Body of pancreas (tissue), 4 donors: ENCODE data around the gene SALL1. TPM values are rescaled to one million over a fixed set of nuclear protein-coding genes. Genes with fewer than 3 reads are reported as not detected.

Source experiments
- ATAC-seq: fragments of 150-250 bp; one replicate; pipeline ENCODE4 v1.9.1; 2016
- DNase-seq, 4 donors: peaks; one replicate each; pipeline ENCODE4 v3.0.0-alpha.2; 2019
- H3K27ac ChIP-seq, 4 donors: fragments of 200-600 bp; sonication (generic); 1 replicate in 3 of 4; 2 replicates in 1 of 4; pipeline versions ENCODE4 v1.5.1 to v1.6.1; 2016 to 2019; ENCODE audit warnings: mild to moderate bottlenecking in 1 of 4, mixed read lengths in 1 of 4, moderate library complexity in 1 of 4
- H3K27me3 ChIP-seq, 2 donors: fragments of 200-600 bp; sonication (generic); one replicate each; pipeline ENCODE4 v1.6.0; 2016; ENCODE audit warnings: mild to moderate bottlenecking in 1 of 2
- H3K36me3 ChIP-seq, 2 donors: fragments of 200-600 bp; sonication (generic); replicated peaks in 1 of 2; 2 replicates each; pipeline ENCODE4 v1.5.1; 2016; ENCODE audit warnings: low read depth in 2 of 2; ENCODE audit not compliant: insufficient read depth in 1 of 2
- H3K4me1 ChIP-seq: fragments of 200-600 bp; sonication (generic); one replicate; pipeline ENCODE4 v1.6.0; 2016
- H3K4me3 ChIP-seq, 2 donors: fragments of 200-600 bp; sonication (generic); 1 replicate in 1 of 2; 2 replicates in 1 of 2; pipeline ENCODE4 v1.5.1; 2016 to 2019
- H3K9me3 ChIP-seq, 3 donors: fragments of 200-600 bp; sonication (generic); 1 replicate in 2 of 3; 2 replicates in 1 of 3; pipeline ENCODE4 v1.5.1; 2016
- POLR2A ChIP-seq, 3 donors: fragments of 450-650 bp; IDR thresholded peaks; one replicate each; pipeline ENCODE4 v1.6.1; 2016; ENCODE audit warnings: antibody characterized with exemption in 3 of 3, mild to moderate bottlenecking in 2 of 3
- WGBS, 2 donors: methylation state at CpG; one replicate each; pipeline ENCODE4 v1.1.5; 2017; 5-methylcytosine and 5-hydroxymethylcytosine counted together
- intact Hi-C: fragments of 100-400 bp; cut with DNase I; formaldehyde crosslinking; loops from one replicate; pipeline ENCODE4 v1.15.1; 2023
- total RNA-seq, 2 donors: library from RNA; depleted of rRNA; stranded (reverse); fragments of >200 nt; gene quantifications; one replicate each; pipeline ENCODE4 v1.1.0, GENCODE V29; 2016
- TF ChIP-seq, protein P1 (sequence below), 7 experiments: fragments of 450-650 bp in 4 of 7; fragments of 200-600 bp in 3 of 7; sonication (generic) in 3 of 7; IDR thresholded peaks; one replicate each; pipeline ENCODE4 v1.5.1; 2016 to 2019; ENCODE audit warnings: antibody characterized with exemption in 7 of 7

The SALL1 gene
- total RNA-seq, 2 donors from 2014 or later: 0.52 TPM; not detected in 1

- no peak for ATAC-seq
- H3K9me3 ChIP-seq: no peaks in the 10 kb centered on the region
- H3K27ac ChIP-seq: no peak overlapping the region
- intact Hi-C loops: no loop called here
- no peak for DNase-seq
- H3K4me3 ChIP-seq: no peak overlapping the region
- H3K27me3 ChIP-seq: peaks cover 4 to 33% of the 10 kb centered on the region in 2 donors
- H3K4me1 ChIP-seq: peaks cover 25% of the 10 kb centered on the region
- TF ChIP-seq, protein P1, sequence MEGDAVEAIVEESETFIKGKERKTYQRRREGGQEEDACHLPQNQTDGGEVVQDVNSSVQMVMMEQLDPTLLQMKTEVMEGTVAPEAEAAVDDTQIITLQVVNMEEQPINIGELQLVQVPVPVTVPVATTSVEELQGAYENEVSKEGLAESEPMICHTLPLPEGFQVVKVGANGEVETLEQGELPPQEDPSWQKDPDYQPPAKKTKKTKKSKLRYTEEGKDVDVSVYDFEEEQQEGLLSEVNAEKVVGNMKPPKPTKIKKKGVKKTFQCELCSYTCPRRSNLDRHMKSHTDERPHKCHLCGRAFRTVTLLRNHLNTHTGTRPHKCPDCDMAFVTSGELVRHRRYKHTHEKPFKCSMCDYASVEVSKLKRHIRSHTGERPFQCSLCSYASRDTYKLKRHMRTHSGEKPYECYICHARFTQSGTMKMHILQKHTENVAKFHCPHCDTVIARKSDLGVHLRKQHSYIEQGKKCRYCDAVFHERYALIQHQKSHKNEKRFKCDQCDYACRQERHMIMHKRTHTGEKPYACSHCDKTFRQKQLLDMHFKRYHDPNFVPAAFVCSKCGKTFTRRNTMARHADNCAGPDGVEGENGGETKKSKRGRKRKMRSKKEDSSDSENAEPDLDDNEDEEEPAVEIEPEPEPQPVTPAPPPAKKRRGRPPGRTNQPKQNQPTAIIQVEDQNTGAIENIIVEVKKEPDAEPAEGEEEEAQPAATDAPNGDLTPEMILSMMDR (IDR thresholded peaks at IDR 0.05): no peak
- no peak for TF ChIP-seq POLR2A (IDR thresholded peaks at IDR 0.05)
- 74 to 76% methylated on average over 3 of the region's 3 CpGs for WGBS, 2 donors
- no peaks in the 10 kb centered on the region for H3K36me3 ChIP-seq
These were observed 3.0 kb downstream of the SALL1 start for GRCh38 chr16:51147776-51148677.

DNA sequence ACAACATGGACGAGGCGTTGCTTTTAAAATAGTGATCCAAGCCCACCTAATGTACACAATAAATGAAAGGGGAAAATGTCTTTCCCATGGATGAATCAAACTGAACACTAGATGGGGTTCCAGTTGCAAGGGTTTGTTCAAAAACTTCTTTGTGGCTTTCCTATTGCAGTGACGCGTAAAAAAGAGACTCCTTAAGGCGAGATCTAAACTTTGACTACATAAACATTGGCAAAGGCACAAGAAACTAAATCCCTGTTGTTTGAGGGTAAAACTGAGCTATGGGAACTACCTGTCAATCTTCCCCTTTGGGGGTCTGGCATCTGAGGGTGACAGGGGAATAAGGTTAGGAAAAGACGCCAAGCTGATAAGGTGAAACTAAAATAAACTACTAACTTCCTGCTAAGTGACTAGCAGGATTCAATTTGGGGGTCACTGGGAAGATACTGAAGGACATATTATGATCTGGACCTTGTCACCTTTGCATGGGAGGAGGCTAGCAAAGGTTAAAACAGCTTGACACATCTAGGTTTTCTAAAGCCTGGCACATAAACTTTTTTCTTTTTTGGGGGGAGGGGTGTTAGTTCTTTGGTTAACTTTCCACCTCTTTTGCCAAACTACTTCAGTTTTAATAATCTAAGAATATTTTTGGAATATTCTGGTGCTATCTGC lies 4.7 kb downstream of the SALL1 start:
- H3K27me3 ChIP-seq: peaks cover under 1 to 18% of the 10 kb centered on the region in 2 donors
- TF ChIP-seq POLR2A (IDR thresholded peaks at IDR 0.05): no peak
- TF ChIP-seq, protein P1 (IDR thresholded peaks at IDR 0.05): peak in 3 of 7 experiments; percentile 15 to 29 (median 18)
- H3K9me3 ChIP-seq: no peaks in the 10 kb centered on the region

DNA sequence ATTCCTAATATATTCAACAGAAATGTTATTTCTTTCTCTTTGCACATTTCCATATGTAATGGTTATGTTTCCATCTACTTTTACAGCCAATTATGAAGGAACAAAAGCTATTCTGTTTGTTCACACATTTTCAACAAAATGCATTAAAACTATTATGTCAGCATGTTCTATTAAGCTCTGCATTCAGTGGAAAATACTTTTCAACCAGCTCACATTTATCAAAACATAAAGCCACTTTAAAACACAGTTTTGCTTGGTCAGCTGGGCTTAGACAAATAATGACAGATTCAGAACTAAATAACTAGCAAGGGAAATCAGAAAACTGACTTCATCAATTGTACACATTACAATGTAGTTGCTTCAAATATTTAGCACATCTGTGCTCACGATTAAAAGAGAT lies 6.9 kb downstream of the SALL1 start:
- Histone ChIP-seq H3K27ac (no peak overlapping the region), H3K27me3 (peaks cover 0 to under 1% of the 10 kb centered on the region in 2 donors), H3K4me3 (no peak overlapping the region), H3K9me3 (no peaks in the 10 kb centered on the region), H3K4me1 (no peaks in the 10 kb centered on the region), H3K36me3 (no peaks in the 10 kb centered on the region)
- TF ChIP-seq, protein P1 (IDR thresholded peaks at IDR 0.05): no peak
- TF ChIP-seq POLR2A (IDR thresholded peaks at IDR 0.05): no peak
- intact Hi-C loops: no loop called here
- WGBS, 2 donors: 31 to 39% methylated on average over 1 of the region's 1 CpG
- DNase-seq: no peak
- no peak for ATAC-seq

More for the DNA sequence above, 4.7 kb downstream of the SALL1 start:
- intact Hi-C loops: no loop called here
- DNase-seq: no peak
- no peak overlapping the region for H3K27ac ChIP-seq
- ATAC-seq: no peak
- H3K36me3 ChIP-seq: no peaks in the 10 kb centered on the region
- 47 to 53% methylated on average over 6 of the region's 6 CpGs for WGBS, 2 donors
- H3K4me3 ChIP-seq: no peak overlapping the region
- peaks cover 9% of the 10 kb centered on the region for H3K4me1 ChIP-seq

GRCh38 chr16:51143196-51143977 lies 7.7 kb downstream of the SALL1 start:
- ATAC-seq (no peak), DNase-seq (no peak)
- TF ChIP-seq, protein P1 (IDR thresholded peaks at IDR 0.05): no peak
- no peak for TF ChIP-seq POLR2A (IDR thresholded peaks at IDR 0.05)
- WGBS, 2 donors: 36 to 44% methylated on average over 5 of the region's 5 CpGs
- intact Hi-C loops: no loop called here
- H3K4me3 ChIP-seq: no peak overlapping the region
- H3K9me3 ChIP-seq: no peaks in the 10 kb centered on the region
- no peaks in the 10 kb centered on the region for H3K27me3 ChIP-seq
- H3K4me1 ChIP-seq: no peaks in the 10 kb centered on the region
- H3K36me3 ChIP-seq: no peaks in the 10 kb centered on the region
- no peak overlapping the region for H3K27ac ChIP-seq
